G401.6 (cell line): ENCODE data around the gene ANO4.

Experiments
- FAIRE-seq: peaks from 2 replicates; lab custom pipeline; 2012; peaks lifted over from hg19 to GRCh38; lab: Jason Lieb, UNC

ANO4 gene

GRCh38 chr12:100808777-100809176, 14.2 kb downstream of the ANO4 start:
- no peak for FAIRE-seq

GRCh38 chr12:100820314-100820713, 25.7 kb downstream of the ANO4 start:
- no peak for FAIRE-seq

GRCh38 chr12:100823963-100824362, 29.4 kb downstream of the ANO4 start:
- no peak for FAIRE-seq

- FAIRE-seq = no peak
Measured at GRCh38 chr12:100824476-100824875, 29.9 kb downstream of the ANO4 start.

- FAIRE-seq = no peak
Measured at GRCh38 chr12:100826323-100826722, 31.7 kb downstream of the ANO4 start.

- no peak for FAIRE-seq
Measured at GRCh38 chr12:100827901-100828520, 33.4 kb downstream of the ANO4 start.

GRCh38 chr12:100830003-100830795, 35.6 kb downstream of the ANO4 start:
- no peak for FAIRE-seq

- no peak for FAIRE-seq
Measured at GRCh38 chr12:100833282-100833681, 38.7 kb downstream of the ANO4 start.

- FAIRE-seq = no peak
Measured at GRCh38 chr12:100840748-100841147, 46.2 kb downstream of the ANO4 start.

- no peak for FAIRE-seq
Measured at GRCh38 chr12:100842156-100842555, 47.6 kb downstream of the ANO4 start.

GRCh38 chr12:100843061-100843460, 48.5 kb downstream of the ANO4 start:
- FAIRE-seq = no peak

- no peak for FAIRE-seq
Measured at GRCh38 chr12:100845095-100845494, 50.5 kb downstream of the ANO4 start.

- FAIRE-seq = no peak
Measured at GRCh38 chr12:100851637-100852036, 57.1 kb downstream of the ANO4 start.

- FAIRE-seq = no peak
Measured at GRCh38 chr12:100857418-100857817, 62.8 kb downstream of the ANO4 start.

- no peak for FAIRE-seq
Measured at GRCh38 chr12:100857971-100858370, 63.4 kb downstream of the ANO4 start.

GRCh38 chr12:100858656-100859055, 64.1 kb downstream of the ANO4 start:
- FAIRE-seq = no peak

- FAIRE-seq = no peak
Measured at GRCh38 chr12:100859063-100859627, 64.6 kb downstream of the ANO4 start.

GRCh38 chr12:100860611-100861010, 66.0 kb downstream of the ANO4 start:
- FAIRE-seq = no peak

- no peak for FAIRE-seq
Measured at GRCh38 chr12:100862676-100863075, 68.1 kb downstream of the ANO4 start.

- no peak for FAIRE-seq
Measured at GRCh38 chr12:100864366-100864765, 69.8 kb downstream of the ANO4 start.

GRCh38 chr12:100867639-100868393, 73.2 kb downstream of the ANO4 start:
- no peak for FAIRE-seq

GRCh38 chr12:100868487-100868886, 73.9 kb downstream of the ANO4 start:
- FAIRE-seq = no peak

- no peak for FAIRE-seq
Measured at GRCh38 chr12:100871195-100871734, 76.7 kb downstream of the ANO4 start.
